Nephron progenitor cell (in vitro differentiated cells): Measurements from ENCODE around the gene FCGBP.

Experiments
- DNase-seq: peaks from one replicate; pipeline ENCODE4 v3.0.0; 2021
- H3K27ac Mint-ChIP-seq: 2 replicates; pipeline ENCODE4 v1.8.0; 2021; ENCODE audit warnings: mild to moderate bottlenecking, moderate library complexity, mixed read lengths
- H3K27me3 Mint-ChIP-seq: 2 replicates; pipeline ENCODE4 v1.8.0; 2021; ENCODE audit warnings: mild to moderate bottlenecking, low read depth, mixed read lengths; ENCODE audit not compliant: poor library complexity
- H3K36me3 Mint-ChIP-seq: 2 replicates; pipeline ENCODE4 v1.8.0; 2021; ENCODE audit warnings: low read depth, mixed read lengths
- H3K4me1 Mint-ChIP-seq: 2 replicates; pipeline ENCODE4 v1.8.0; 2021; ENCODE audit warnings: mixed read lengths
- H3K4me3 Mint-ChIP-seq: 2 replicates; pipeline ENCODE4 v1.8.0; 2021; ENCODE audit warnings: mild to moderate bottlenecking, moderate library complexity, mixed read lengths
- H3K9me3 Mint-ChIP-seq: 2 replicates; pipeline ENCODE4 v1.8.0; 2021; ENCODE audit warnings: mild to moderate bottlenecking, moderate library complexity, mixed read lengths
- CTCF ChIP-seq: fragments of 200-600 bp; sonication (generic); IDR thresholded peaks from 2 replicates; pipeline ENCODE4 v1.5.0; 2021; ENCODE audit warnings: antibody characterized with exemption

Gene FCGBP

GRCh38 chr19:39941615-39942365 lies 7.4 kb upstream of the FCGBP start:
- peak overlapping the region; percentile 34 for H3K27ac Mint-ChIP-seq
- DNase-seq, result no peak
- peaks cover 21% of the 10 kb centered on the region for H3K4me1 Mint-ChIP-seq
- H3K27me3 Mint-ChIP-seq, result peaks cover 16% of the 10 kb centered on the region
- H3K4me3 Mint-ChIP-seq, result no peak overlapping the region
- H3K36me3 Mint-ChIP-seq, result no peaks in the 10 kb centered on the region
- peaks cover 20% of the 10 kb centered on the region for H3K9me3 Mint-ChIP-seq
- TF ChIP-seq CTCF, result no peak

GRCh38 chr19:39941151-39941550 lies 6.7 kb upstream of the FCGBP start:
- H3K4me1 Mint-ChIP-seq, result peaks cover 21% of the 10 kb centered on the region
- DNase-seq, result no peak
- H3K9me3 Mint-ChIP-seq, result peaks cover 20% of the 10 kb centered on the region
- no peak overlapping the region for H3K4me3 Mint-ChIP-seq
- H3K27ac Mint-ChIP-seq, result no peak overlapping the region
- H3K36me3 Mint-ChIP-seq, result no peaks in the 10 kb centered on the region
- TF ChIP-seq CTCF, result no peak
- peaks cover 20% of the 10 kb centered on the region for H3K27me3 Mint-ChIP-seq

GRCh38 chr19:39940221-39940833 lies 5.9 kb upstream of the FCGBP start:
- TF ChIP-seq CTCF, result no peak
- H3K27ac Mint-ChIP-seq, result no peak overlapping the region
- H3K27me3 Mint-ChIP-seq, result peaks cover 27% of the 10 kb centered on the region
- H3K4me3 Mint-ChIP-seq, result no peak overlapping the region
- peaks cover 21% of the 10 kb centered on the region for H3K4me1 Mint-ChIP-seq
- peaks cover 20% of the 10 kb centered on the region for H3K9me3 Mint-ChIP-seq
- no peaks in the 10 kb centered on the region for H3K36me3 Mint-ChIP-seq
- DNase-seq, result no peak

- no peak for TF ChIP-seq CTCF
- no peak overlapping the region for H3K27ac Mint-ChIP-seq
- peaks cover 27% of the 10 kb centered on the region for H3K27me3 Mint-ChIP-seq
- peaks cover 21% of the 10 kb centered on the region for H3K4me1 Mint-ChIP-seq
- no peak for DNase-seq
- H3K36me3 Mint-ChIP-seq, result no peaks in the 10 kb centered on the region
- H3K4me3 Mint-ChIP-seq, result no peak overlapping the region
- peaks cover 20% of the 10 kb centered on the region for H3K9me3 Mint-ChIP-seq
Measured at GRCh38 chr19:39939556-39939955, 5.1 kb upstream of the FCGBP start.

GRCh38 chr19:39937787-39938186 lies 3.4 kb upstream of the FCGBP start:
- TF ChIP-seq CTCF, result no peak
- DNase-seq, result no peak
- Mint-ChIP-seq H3K27ac (no peak overlapping the region), H3K27me3 (peaks cover 34% of the 10 kb centered on the region), H3K36me3 (no peaks in the 10 kb centered on the region), H3K4me1 (peaks cover 18% of the 10 kb centered on the region), H3K9me3 (peaks cover 20% of the 10 kb centered on the region), H3K4me3 (no peak overlapping the region)
